T-helper 1 cell (primary cell): Measurements from ENCODE around the gene SSH2.

Experiments
- DNase-seq, 5 donors: peaks; one replicate each; pipeline ENCODE4 v3.0.0-alpha.2; 2012 to 2020

Gene SSH2

GRCh38 chr17:29583324-29584248, 346.4 kb downstream of the SSH2 start:
- DNase-seq: peak in 1 of 5 donors; percentile 5

- DNase-seq: no peak
Observed at GRCh38 chr17:29582772-29583171, 347.3 kb downstream of the SSH2 start.

- DNase-seq: no peak
Observed at GRCh38 chr17:29582254-29582765, 347.7 kb downstream of the SSH2 start.

GRCh38 chr17:29581583-29582253, 348.3 kb downstream of the SSH2 start:
- DNase-seq: no peak

GRCh38 chr17:29579866-29580771, 349.9 kb downstream of the SSH2 start:
- peak; percentile 79 to 89 (median 85) for DNase-seq

GRCh38 chr17:29578626-29579485, 351.2 kb downstream of the SSH2 start:
- no peak for DNase-seq

GRCh38 chr17:29577385-29578211, 352.4 kb downstream of the SSH2 start:
- no peak for DNase-seq

GRCh38 chr17:29577001-29577370, 353.0 kb downstream of the SSH2 start:
- no peak for DNase-seq

- no peak for DNase-seq
Observed at GRCh38 chr17:29576214-29577000, 353.6 kb downstream of the SSH2 start.
